GM10847 (cell line): ENCODE results near the gene SPPL2B.

Experiments
- POLR2A ChIP-seq: IDR thresholded peaks from 2 replicates; pipeline ENCODE4 v1.6.1; 2011; ENCODE audit not compliant: insufficient read length; ENCODE audit errors: extremely low read depth

SPPL2B gene

GRCh38 chr19:2345794-2346663 is 17.5 kb downstream of the SPPL2B start:
- no peak for TF ChIP-seq POLR2A

DNA sequence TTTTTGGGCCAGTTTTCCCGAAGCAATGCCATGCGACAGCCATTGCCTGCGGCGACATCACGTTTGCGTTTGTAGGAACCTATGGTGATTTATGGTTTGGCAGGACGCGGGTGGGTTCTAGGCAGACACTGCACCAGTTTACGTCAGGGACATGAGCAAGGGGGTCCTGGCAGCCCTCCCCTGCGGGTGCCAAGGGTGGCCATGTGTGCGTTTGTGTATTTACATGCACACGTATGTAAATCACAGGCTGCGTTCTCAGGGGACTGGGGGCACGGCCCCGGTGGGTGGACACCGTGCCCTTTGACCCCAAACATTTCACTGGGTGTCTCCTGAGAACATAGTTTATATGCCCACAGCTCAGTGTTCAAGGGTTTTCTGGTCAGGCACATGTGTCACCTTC is 22.2 kb downstream of the SPPL2B start:
- no peak for TF ChIP-seq POLR2A

DNA sequence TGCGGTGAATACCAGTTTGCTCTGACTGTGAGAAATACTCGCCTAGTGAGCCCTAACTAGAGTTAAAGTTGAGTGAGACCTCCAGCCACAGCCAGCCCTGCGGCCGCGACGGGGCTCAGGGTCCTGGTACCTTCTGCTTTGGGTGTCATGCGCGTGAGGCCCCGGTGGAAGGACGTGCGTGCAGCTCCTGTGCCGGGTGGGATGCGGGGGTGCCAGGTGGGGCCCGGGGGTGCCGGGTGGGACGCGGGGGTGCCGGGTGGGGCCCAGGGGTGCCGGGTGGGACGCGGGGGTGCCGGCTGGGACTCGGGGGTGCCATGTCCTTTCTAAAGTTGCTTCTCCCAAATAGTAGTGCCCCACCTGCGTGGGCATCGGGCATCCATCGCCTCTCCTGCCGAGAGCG is 23.1 kb downstream of the SPPL2B start:
- TF ChIP-seq POLR2A: no peak

DNA sequence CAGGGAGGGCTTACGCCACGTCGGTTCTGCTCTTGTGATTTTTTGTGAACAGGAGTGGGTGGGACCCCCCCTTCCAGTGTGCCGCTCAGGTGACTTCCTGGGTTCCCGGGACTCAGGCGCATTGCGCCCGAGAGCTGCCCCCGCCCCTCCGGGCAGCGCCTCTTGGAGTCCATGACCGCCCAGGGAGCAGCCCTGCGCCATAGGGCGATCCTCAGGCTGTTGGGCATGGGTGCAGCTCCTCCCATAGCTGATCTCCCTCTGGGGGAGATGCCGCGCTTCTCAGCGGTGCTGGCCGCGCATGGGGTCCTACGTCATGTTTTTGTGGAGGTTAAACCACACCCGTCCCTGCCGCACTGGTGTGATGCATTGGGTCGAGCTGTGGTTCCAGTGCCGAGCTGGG is 23.6 kb downstream of the SPPL2B start:
- no peak for TF ChIP-seq POLR2A

GRCh38 chr19:2353159-2353886 is 24.8 kb downstream of the SPPL2B start:
- no peak for TF ChIP-seq POLR2A

- no peak for TF ChIP-seq POLR2A
These were observed 25.6 kb downstream of the SPPL2B start for GRCh38 chr19:2353887-2354592.

DNA sequence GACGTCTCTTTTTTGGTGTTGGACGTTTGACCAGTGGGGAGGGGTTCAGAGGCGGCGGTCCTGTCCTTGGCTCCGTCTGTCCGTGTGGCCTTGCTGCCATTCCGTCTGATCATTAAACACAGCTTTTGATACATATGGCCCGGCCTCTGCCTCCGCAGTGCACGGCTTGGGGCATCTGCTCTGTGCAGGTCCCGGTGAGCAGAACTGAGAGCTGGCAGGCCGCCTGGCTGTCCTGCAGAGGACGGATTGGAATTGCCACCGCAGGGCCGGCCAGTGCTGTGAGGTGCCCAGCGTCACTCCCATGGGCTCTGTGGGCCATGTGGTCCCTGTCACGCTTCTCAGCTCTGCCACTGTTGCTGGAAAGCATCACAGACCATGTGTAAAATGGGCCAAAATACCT is 26.2 kb downstream of the SPPL2B start:
- no peak for TF ChIP-seq POLR2A

- no peak for TF ChIP-seq POLR2A
These were observed 26.9 kb downstream of the SPPL2B start for GRCh38 chr19:2355168-2356035.

DNA sequence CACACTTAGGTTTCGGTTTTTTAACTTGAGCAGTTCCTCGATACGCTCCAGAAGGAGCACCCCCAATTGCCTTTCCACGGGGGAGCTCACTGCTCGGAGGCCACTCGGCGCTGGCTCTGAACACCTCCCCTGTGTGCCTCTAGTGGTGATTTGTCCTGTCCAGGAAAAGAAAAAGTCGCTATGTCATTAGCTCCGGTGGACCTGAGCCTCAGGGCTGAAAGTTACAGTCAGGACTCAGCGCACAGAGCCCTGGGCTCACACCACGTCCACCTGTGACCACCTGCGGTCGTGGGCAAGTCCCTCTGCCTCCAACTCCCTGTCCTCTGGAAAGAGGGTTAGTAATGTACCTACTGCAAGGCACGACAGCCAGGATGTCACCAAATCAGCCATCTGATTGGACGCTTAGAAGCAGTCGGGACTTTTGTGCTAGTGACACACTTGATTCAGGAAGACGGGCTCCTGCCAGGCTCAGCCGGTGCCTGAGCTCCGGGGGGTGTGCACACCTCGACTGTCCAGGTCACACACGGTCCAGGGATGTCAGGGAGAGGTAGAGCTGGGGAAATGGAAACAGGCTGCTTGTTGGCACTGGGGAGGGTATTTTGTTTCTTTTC is 27.7 kb downstream of the SPPL2B start:
- TF ChIP-seq POLR2A: no peak

- TF ChIP-seq POLR2A: no peak
These were observed 29.1 kb downstream of the SPPL2B start for GRCh38 chr19:2357279-2358206.

- TF ChIP-seq POLR2A: no peak
These were observed 30.2 kb downstream of the SPPL2B start for GRCh38 chr19:2358548-2359173.

DNA sequence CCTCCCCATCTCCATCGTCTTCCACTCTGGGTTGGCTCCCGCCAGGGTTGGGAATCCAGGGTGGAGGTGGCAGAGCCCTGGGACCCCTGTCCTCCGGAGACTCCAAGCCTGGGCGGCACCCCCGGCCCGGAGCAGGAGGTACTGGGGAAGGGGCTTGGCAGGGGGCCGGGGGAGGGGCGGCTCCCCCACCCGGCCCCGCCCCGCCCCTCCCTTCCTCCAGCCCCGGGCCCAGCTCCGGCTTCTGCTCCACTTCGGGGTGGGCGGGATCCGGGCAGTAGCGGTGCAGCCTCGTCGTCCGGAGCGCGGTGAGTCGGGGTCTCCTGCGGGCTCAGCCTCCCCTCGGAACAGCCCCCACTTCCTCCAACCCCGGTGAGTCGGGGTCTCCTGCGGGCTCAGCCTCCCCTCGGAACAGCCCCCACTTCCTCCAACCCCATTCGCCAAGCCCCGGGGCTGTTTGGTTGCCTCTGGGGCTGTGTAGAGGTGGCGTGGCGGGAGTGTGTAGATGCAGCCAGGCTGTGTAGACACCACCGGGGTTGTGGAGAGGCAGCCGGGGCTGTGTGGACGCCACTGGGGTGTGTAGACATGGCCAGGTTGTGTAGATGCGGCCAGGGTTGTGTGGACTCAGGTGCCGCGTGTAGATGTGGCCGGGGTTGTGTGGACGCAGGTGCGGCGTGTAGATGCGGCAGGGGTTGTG is 31.7 kb downstream of the SPPL2B start, which contains the start of gene TMPRSS9:
TSS of gene TMPRSS9 (plus strand) at position 274 of the 694 bp plus-strand sequence. CDS start 29,521 bp downstream, outside the sequence.
- no peak for TF ChIP-seq POLR2A
